ENCODE data around the gene EHMT1. TPM values are rescaled to one million over a fixed set of nuclear protein-coding genes. Genes with fewer than 3 reads are reported as not detected.

EHMT1 gene
- total RNA-seq, 1 experiment from 2014 or later, result 112 TPM

DNA sequence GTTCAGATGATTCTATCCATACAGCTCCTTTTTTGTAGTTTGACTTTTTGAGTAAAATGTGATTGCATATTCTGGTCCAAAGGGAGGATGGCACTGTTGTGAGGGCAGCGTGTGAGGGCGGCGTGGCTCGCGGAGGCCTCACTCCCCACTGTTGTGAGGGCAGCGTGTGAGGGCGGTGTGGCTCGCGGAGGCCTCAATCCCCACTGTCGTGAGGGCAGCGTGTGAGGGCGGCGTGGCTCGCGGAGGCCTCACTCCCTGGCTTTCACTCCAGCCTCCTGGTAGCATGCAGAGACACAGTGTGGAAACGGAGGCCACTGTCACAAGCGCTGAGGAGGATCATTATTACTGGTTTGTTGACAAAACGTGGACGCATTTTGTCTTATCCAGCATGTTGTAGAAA, 79.0 kb downstream of the EHMT1 start:
- H4K91ac ChIP-seq (ENCODE audit: insufficient read length, low read depth, low read length), result no peak overlapping the region
- DNase-seq, result no peak
- H2AFZ ChIP-seq (ENCODE audit: low read length), result no peak overlapping the region
- no peaks in the 10 kb centered on the region for H3K23me2 ChIP-seq (ENCODE audit: insufficient read length, low read depth, low read length, poor library complexity, severe bottlenecking)
- no peak overlapping the region for H4K5ac ChIP-seq (ENCODE audit: insufficient read length, low read depth, low read length)
- no peak overlapping the region for H4K8ac ChIP-seq (replicated peaks; ENCODE audit: insufficient read length, low read depth, low read length)
- no peak overlapping the region for H3K23ac ChIP-seq (ENCODE audit: insufficient read length, low read depth, low read length)
- no peaks in the 10 kb centered on the region; the same call in 1 of the 2 replicates for H3K27me3 ChIP-seq (ENCODE audit: insufficient read depth, low read length)
- peaks cover 5% of the 10 kb centered on the region; the same call in 1 of the 2 replicates for H3K4me1 ChIP-seq (ENCODE audit: insufficient read depth, low read length)
- no peak overlapping the region; the same call in 1 of the 2 replicates for H3K14ac ChIP-seq (ENCODE audit: insufficient read depth, low read length)
- no peak overlapping the region for H3K27ac ChIP-seq (ENCODE audit: insufficient read length, low read depth, low read length)
- H3K27me3 Mint-ChIP-seq (ENCODE audit: low read depth), result no peaks in the 10 kb centered on the region
- H3K9ac ChIP-seq (ENCODE audit: extremely low read depth, insufficient read length, low read length), result no peak overlapping the region
- no peak overlapping the region for H3K56ac ChIP-seq (ENCODE audit: insufficient read length, low read depth, low read length)
- no peak overlapping the region for H2BK120ac ChIP-seq (ENCODE audit: low read depth, low read length, poor library complexity, severe bottlenecking)
- peak overlapping the region in 2 of 3 experiments; percentile 33 to 47; a peak in 4 of 7 replicates for H3K27ac Mint-ChIP-seq
- no peak overlapping the region for H3K4ac ChIP-seq (ENCODE audit: low read depth, low read length)
- H3K9me3 ChIP-seq (ENCODE audit: control insufficient read depth, low read depth, low read length), result peaks cover 9% of the 10 kb centered on the region
- peaks cover 59 to 60% of the 10 kb centered on the region in 2 experiments for H3K4me1 Mint-ChIP-seq
- no peak overlapping the region for H2BK5ac ChIP-seq (ENCODE audit: insufficient read length, low read length)
- H3K18ac ChIP-seq (ENCODE audit: insufficient read length, low read depth, low read length), result no peak overlapping the region
- H3K79me1 ChIP-seq (ENCODE audit: insufficient read depth, low read depth, low read length, poor library complexity, severe bottlenecking), result peaks cover 4% of the 10 kb centered on the region
- H3K4me2 ChIP-seq (ENCODE audit: insufficient read depth, insufficient read length, low read length), result no peak overlapping the region
- TF ChIP-seq, protein P1, sequence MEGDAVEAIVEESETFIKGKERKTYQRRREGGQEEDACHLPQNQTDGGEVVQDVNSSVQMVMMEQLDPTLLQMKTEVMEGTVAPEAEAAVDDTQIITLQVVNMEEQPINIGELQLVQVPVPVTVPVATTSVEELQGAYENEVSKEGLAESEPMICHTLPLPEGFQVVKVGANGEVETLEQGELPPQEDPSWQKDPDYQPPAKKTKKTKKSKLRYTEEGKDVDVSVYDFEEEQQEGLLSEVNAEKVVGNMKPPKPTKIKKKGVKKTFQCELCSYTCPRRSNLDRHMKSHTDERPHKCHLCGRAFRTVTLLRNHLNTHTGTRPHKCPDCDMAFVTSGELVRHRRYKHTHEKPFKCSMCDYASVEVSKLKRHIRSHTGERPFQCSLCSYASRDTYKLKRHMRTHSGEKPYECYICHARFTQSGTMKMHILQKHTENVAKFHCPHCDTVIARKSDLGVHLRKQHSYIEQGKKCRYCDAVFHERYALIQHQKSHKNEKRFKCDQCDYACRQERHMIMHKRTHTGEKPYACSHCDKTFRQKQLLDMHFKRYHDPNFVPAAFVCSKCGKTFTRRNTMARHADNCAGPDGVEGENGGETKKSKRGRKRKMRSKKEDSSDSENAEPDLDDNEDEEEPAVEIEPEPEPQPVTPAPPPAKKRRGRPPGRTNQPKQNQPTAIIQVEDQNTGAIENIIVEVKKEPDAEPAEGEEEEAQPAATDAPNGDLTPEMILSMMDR (conservative IDR thresholded peaks at IDR 0.05), result no peak
- peaks cover 17 to 19% (median 18%) of the 10 kb centered on the region in 3 experiments for H3K36me3 Mint-ChIP-seq (ENCODE audit: insufficient read depth in 1 of 3, low read depth in 3 of 3)
- no peak overlapping the region for H2BK20ac ChIP-seq (ENCODE audit: low read depth, low read length, poor library complexity, severe bottlenecking)
- WGBS (ENCODE audit: extremely low coverage, insufficient read length, low lambda C conversion rate), result no CpG with 5 or more reads among the region's 19 CpGs
- peaks cover 20% of the 10 kb centered on the region; the same call in 1 of the 2 replicates for H3K79me2 ChIP-seq (ENCODE audit: insufficient read depth, low read length)
- H4K20me1 ChIP-seq (ENCODE audit: control insufficient read depth, insufficient read depth, insufficient read length), result no peaks in the 10 kb centered on the region
- H3K4me3 Mint-ChIP-seq, result no peak overlapping the region
- H2BK15ac ChIP-seq (ENCODE audit: low read depth, low read length), result no peak overlapping the region
- no peak overlapping the region for H2AK5ac ChIP-seq (ENCODE audit: insufficient read length, low read length)
- no peak overlapping the region for H2BK12ac ChIP-seq (ENCODE audit: insufficient read length, low read depth, low read length)
- H3K9me3 Mint-ChIP-seq, result peaks cover 20 to 21% of the 10 kb centered on the region in 2 experiments
- no peak overlapping the region for H3T11ph ChIP-seq (ENCODE audit: low read length)

All from H9 (cell line).